Activated CD4-positive, alpha-beta memory T cell treated with anti-CD3 and anti-CD28 coated beads for 36 hours (primary cell): Measurements from ENCODE around the gene SMARCA4. TPM values are rescaled to one million over a fixed set of nuclear protein-coding genes. Genes with fewer than 3 reads are reported as not detected.

ENCODE experiments used
- CTCF ChIA-PET: fragments of 350-600 bp; sonication (Branson Sonifier 250); formaldehyde crosslinking; loops from one replicate; lab custom pipeline; 2021; ENCODE audit warnings: antibody characterized with exemption, inconsistent platforms; lab: Charles Lee
- POLR2A ChIA-PET: fragments of 350-600 bp; sonication (Branson Sonifier 250); formaldehyde crosslinking; loops from one replicate; lab custom pipeline; 2021; ENCODE audit warnings: antibody characterized with exemption; lab: Charles Lee
- DNase-seq: peaks from one replicate; pipeline ENCODE4 v3.0.0-alpha.2; 2020
- H3K27ac Mint-ChIP-seq: one replicate; pipeline ENCODE4 v1.8.0; 2021; ENCODE audit warnings: mixed read lengths
- H3K27me3 Mint-ChIP-seq: one replicate; pipeline ENCODE4 v1.8.0; 2021; ENCODE audit warnings: mixed read lengths
- H3K36me3 Mint-ChIP-seq: one replicate; pipeline ENCODE4 v1.8.0; 2021; ENCODE audit warnings: mixed read lengths
- H3K4me1 Mint-ChIP-seq: one replicate; pipeline ENCODE4 v1.8.0; 2021; ENCODE audit warnings: low read depth, mixed read lengths
- H3K4me3 Mint-ChIP-seq: one replicate; pipeline ENCODE4 v1.8.0; 2021; ENCODE audit warnings: mild to moderate bottlenecking, mixed read lengths
- H3K9me3 Mint-ChIP-seq: one replicate; pipeline ENCODE4 v1.8.0; 2021; ENCODE audit warnings: mixed read lengths
- intact Hi-C: fragments of 100-400 bp; cut with micrococcal nuclease; formaldehyde crosslinking; loops from one replicate; pipeline ENCODE4 v1.15.1; 2023
- total RNA-seq, 2 experiments: library from RNA; stranded (reverse); gene quantifications; one replicate each; pipeline ENCODE4 v1.2.3, GENCODE V29; 2021

SMARCA4 gene
- total RNA-seq, 2 experiments from 2014 or later, result 97.8 to 101 TPM

- POLR2A ChIA-PET, result no interaction called here
- no peaks in the 10 kb centered on the region for H3K27me3 Mint-ChIP-seq
- H3K4me1 Mint-ChIP-seq, result no peaks in the 10 kb centered on the region
- H3K9me3 Mint-ChIP-seq, result no peaks in the 10 kb centered on the region
- peaks cover 14% of the 10 kb centered on the region for H3K36me3 Mint-ChIP-seq
- intact Hi-C loops, result no loop called here
- CTCF ChIA-PET, result no interaction called here
- no peak for DNase-seq
- no peak overlapping the region for H3K4me3 Mint-ChIP-seq
- no peak overlapping the region for H3K27ac Mint-ChIP-seq
These were observed 39.5 kb upstream of the SMARCA4 start for GRCh38 chr19:10921199-10921909.

- ChIA-PET CTCF (no interaction called here), POLR2A (no interaction called here)
- no peak for DNase-seq
- Mint-ChIP-seq H3K36me3 (peaks cover 14% of the 10 kb centered on the region), H3K9me3 (no peaks in the 10 kb centered on the region), H3K4me1 (peaks cover under 1% of the 10 kb centered on the region), H3K4me3 (no peak overlapping the region), H3K27me3 (no peaks in the 10 kb centered on the region), H3K27ac (no peak overlapping the region)
- intact Hi-C loops, result no loop called here
These were observed 38.8 kb upstream of the SMARCA4 start for GRCh38 chr19:10921910-10922637.

GRCh38 chr19:10922638-10923014 is 38.2 kb upstream of the SMARCA4 start:
- H3K4me3 Mint-ChIP-seq, result no peak overlapping the region
- peaks cover 5% of the 10 kb centered on the region for H3K4me1 Mint-ChIP-seq
- intact Hi-C loops, result no loop called here
- H3K27ac Mint-ChIP-seq, result no peak overlapping the region
- CTCF ChIA-PET, result no interaction called here
- H3K27me3 Mint-ChIP-seq, result no peaks in the 10 kb centered on the region
- H3K36me3 Mint-ChIP-seq, result peaks cover 14% of the 10 kb centered on the region
- POLR2A ChIA-PET, result no interaction called here
- no peaks in the 10 kb centered on the region for H3K9me3 Mint-ChIP-seq
- no peak for DNase-seq

- Mint-ChIP-seq H3K27me3 (no peaks in the 10 kb centered on the region), H3K4me3 (no peak overlapping the region), H3K27ac (no peak overlapping the region), H3K4me1 (peaks cover 9% of the 10 kb centered on the region), H3K36me3 (peaks cover 13% of the 10 kb centered on the region), H3K9me3 (no peaks in the 10 kb centered on the region)
- intact Hi-C loops, result no loop called here
- POLR2A ChIA-PET, result no interaction called here
- DNase-seq, result no peak
- CTCF ChIA-PET, result no interaction called here
These were observed 37.3 kb upstream of the SMARCA4 start for GRCh38 chr19:10923260-10924112.

- intact Hi-C loops, result no loop called here
- DNase-seq, result no peak
- peaks cover 11% of the 10 kb centered on the region for H3K4me1 Mint-ChIP-seq
- ChIA-PET POLR2A (no interaction called here), CTCF (no interaction called here)
- H3K27me3 Mint-ChIP-seq, result no peaks in the 10 kb centered on the region
- H3K9me3 Mint-ChIP-seq, result no peaks in the 10 kb centered on the region
- H3K36me3 Mint-ChIP-seq, result peaks cover 9% of the 10 kb centered on the region
- no peak overlapping the region for H3K4me3 Mint-ChIP-seq
- no peak overlapping the region for H3K27ac Mint-ChIP-seq
These were observed 36.2 kb upstream of the SMARCA4 start for GRCh38 chr19:10924597-10924996.

GRCh38 chr19:10927730-10928562 is 32.9 kb upstream of the SMARCA4 start:
- Mint-ChIP-seq H3K27ac (peak overlapping the region; percentile 81), H3K4me1 (peaks cover 21% of the 10 kb centered on the region), H3K36me3 (peaks cover 9% of the 10 kb centered on the region), H3K9me3 (no peaks in the 10 kb centered on the region), H3K4me3 (peak overlapping the region; percentile 92), H3K27me3 (no peaks in the 10 kb centered on the region)
- ChIA-PET CTCF (interaction anchor here (1.2 to 1.9 kb wide), 3 partner anchors 8 to 108 kb away, joined by 3 to 10 read pairs (median 3); no protein-coding TSS in a partner anchor), POLR2A (no interaction called here)
- peak; percentile 12 for DNase-seq
- intact Hi-C loops, result loop anchor here (1.0 to 5.0 kb wide), 4 partner anchors 32 to 211 kb away; no protein-coding TSS in a partner anchor

- Mint-ChIP-seq H3K27me3 (no peaks in the 10 kb centered on the region), H3K27ac (peak within 1 kb of the TSS; percentile 81), H3K4me1 (peaks cover 21% of the 10 kb centered on the region), H3K4me3 (peak within 1 kb of the TSS; percentile 92), H3K9me3 (no peaks in the 10 kb centered on the region), H3K36me3 (peaks cover 9% of the 10 kb centered on the region)
- intact Hi-C loops, result loop anchor here (1.0 to 5.0 kb wide), 4 partner anchors 32 to 211 kb away; no protein-coding TSS in a partner anchor
- DNase-seq, result peak; percentile 97
- POLR2A ChIA-PET, result no interaction called here
- CTCF ChIA-PET, result interaction anchor here (0.7 to 1.9 kb wide), 3 partner anchors 8 to 57 kb away, joined by 3 to 10 read pairs (median 3); no protein-coding TSS in a partner anchor
These were observed 32.0 kb upstream of the SMARCA4 start, which contains the start of the genes TIMM29 and YIPF2 for GRCh38 chr19:10928563-10929401. Gene TIMM29, plus strand, starts transcription at chr19:10928811. Its CDS starts 12 bp downstream, at chr19:10928823. Gene YIPF2, minus strand, starts transcription at chr19:10928639. Its CDS starts 229 bp downstream, at chr19:10928410.

- H3K27ac Mint-ChIP-seq, result peak overlapping the region; percentile 18
These were observed 31.4 kb upstream of the SMARCA4 start for GRCh38 chr19:10929402-10929794.

GRCh38 chr19:10935371-10936059 is 25.3 kb upstream of the SMARCA4 start:
- DNase-seq, result no peak
- Mint-ChIP-seq H3K36me3 (peaks cover 3% of the 10 kb centered on the region), H3K27ac (no peak overlapping the region), H3K9me3 (no peaks in the 10 kb centered on the region), H3K4me1 (peaks cover 5% of the 10 kb centered on the region), H3K27me3 (no peaks in the 10 kb centered on the region), H3K4me3 (no peak overlapping the region)
- intact Hi-C loops, result loop anchor here (2.0 to 10.0 kb wide), 2 partner anchors 101 to 199 kb away; no protein-coding TSS in a partner anchor
- ChIA-PET POLR2A (interaction anchor here (0.6 kb wide), 2 partner anchors 192 to 547 kb away, joined by 3 to 4 read pairs; no protein-coding TSS in a partner anchor), CTCF (interaction anchor here (1.1 to 4.3 kb wide), 17 partner anchors 8 to 218 kb away, joined by 3 to 27 read pairs (median 6); partner anchors contain the start of genes CARM1, DNM2 and YIPF2)

More at GRCh38 chr19:10929402-10929794, 31.4 kb upstream of the SMARCA4 start:
- no peaks in the 10 kb centered on the region for H3K9me3 Mint-ChIP-seq
- no peaks in the 10 kb centered on the region for H3K27me3 Mint-ChIP-seq
- intact Hi-C loops, result loop anchor here (2.0 to 5.0 kb wide), 2 partner anchors 51 to 163 kb away; no protein-coding TSS in a partner anchor
- peak; percentile 22 for DNase-seq
- POLR2A ChIA-PET, result no interaction called here
- peak overlapping the region; percentile 92 for H3K4me3 Mint-ChIP-seq
- CTCF ChIA-PET, result interaction anchor here (0.7 to 4.4 kb wide), 4 partner anchors 12 to 93 kb away, joined by 3 to 34 read pairs (median 3); partner anchors contain the start of gene TMED1
- H3K36me3 Mint-ChIP-seq, result peaks cover 7% of the 10 kb centered on the region
- peaks cover 21% of the 10 kb centered on the region for H3K4me1 Mint-ChIP-seq
